Astrocyte (in vitro differentiated cells and primary cell): ENCODE measurements around the gene CHRNB4.

ENCODE experiments used
- CTCF ChIP-seq: IDR thresholded peaks from 2 replicates; pipeline ENCODE4 v1.5.1; 2011; ENCODE audit warnings: low read depth, mild to moderate bottlenecking, inconsistent platforms, low read length, moderate library complexity; ENCODE audit not compliant: insufficient read depth
- EZH2 ChIP-seq: IDR thresholded peaks from 2 replicates; pipeline ENCODE4 v1.6.1; 2012; ENCODE audit warnings: mild to moderate bottlenecking, low read length, inconsistent platforms; ENCODE audit not compliant: insufficient read depth

GRCh38 chr15:78599189-78599588, 41.8 kb downstream of the CHRNB4 start:
- TF ChIP-seq EZH2 (no peak), CTCF (no peak)
